ENCODE measurements around the gene DDX54.

The DDX54 gene

GRCh38 chr12:113116875-113117274, 68.4 kb downstream of the DDX54 start:
- peak in 1 of 2 donors; percentile 24 for DNase-seq

- DNase-seq: no peak
These were observed 69.7 kb downstream of the DDX54 start for GRCh38 chr12:113115455-113116126.

DNA sequence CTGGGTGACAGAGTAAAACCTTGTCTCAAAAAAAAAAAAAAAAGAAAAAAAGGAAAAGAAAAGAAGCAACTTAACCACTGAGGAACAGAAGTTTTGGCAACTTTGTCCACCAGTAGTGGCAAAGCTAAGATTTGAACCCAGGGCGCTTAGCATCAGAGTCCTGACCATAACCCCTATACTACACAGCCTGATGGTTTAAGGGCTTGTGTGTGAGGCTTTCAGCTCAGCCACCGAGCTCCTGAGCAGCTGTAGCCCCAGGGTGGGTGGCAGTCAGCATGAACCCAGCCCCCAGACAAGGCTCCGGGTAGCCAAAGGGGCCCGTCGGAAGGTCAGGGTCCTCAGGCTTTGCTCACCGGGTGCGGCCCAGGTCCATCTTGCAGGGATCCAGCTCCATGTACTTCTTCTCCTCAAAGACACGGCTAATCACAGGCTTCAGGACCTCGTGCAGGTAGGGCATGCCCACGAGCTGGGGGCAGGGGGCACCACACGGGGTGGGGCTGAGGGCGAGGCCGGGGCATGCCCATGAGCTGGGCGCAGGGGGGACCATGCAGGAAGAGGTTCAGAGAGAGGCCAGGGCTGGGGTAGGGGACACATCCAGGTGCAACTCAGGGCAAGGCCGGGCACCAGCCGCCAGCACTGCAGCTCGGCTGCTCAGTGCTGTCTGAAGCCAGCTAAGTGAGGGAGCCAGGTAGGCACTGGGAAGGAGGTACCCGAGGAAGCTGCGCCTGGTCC, 70.7 kb downstream of the DDX54 start:
- no peak for DNase-seq

DNA sequence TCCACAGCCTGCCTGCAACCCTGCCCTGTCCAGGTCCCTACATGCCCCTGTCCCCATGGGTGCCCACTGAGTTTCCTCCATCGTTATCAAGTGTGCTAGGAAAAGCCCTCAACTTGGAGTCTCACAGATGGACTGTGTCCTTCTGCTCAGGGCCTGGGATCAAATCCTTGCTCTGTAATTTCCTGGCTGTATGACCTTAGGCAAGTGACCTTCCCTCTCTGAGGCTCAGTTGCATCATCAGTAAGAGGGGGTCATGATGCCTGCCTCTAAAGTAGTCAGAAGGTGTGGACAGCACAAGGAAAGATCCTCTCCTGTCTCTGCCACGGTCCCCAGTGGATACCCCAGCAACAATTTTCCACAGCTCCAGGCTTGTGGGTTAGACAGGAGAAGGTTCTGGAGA, 71.9 kb downstream of the DDX54 start:
- no peak for DNase-seq

- DNase-seq: no peak
These were observed 73.0 kb downstream of the DDX54 start for GRCh38 chr12:113112043-113112899.

- DNase-seq: no peak
These were observed 74.0 kb downstream of the DDX54 start for GRCh38 chr12:113111247-113111646.

GRCh38 chr12:113109872-113110599, 75.2 kb downstream of the DDX54 start:
- DNase-seq: no peak

- no peak for DNase-seq
These were observed 75.9 kb downstream of the DDX54 start for GRCh38 chr12:113109360-113109759.

GRCh38 chr12:113108308-113108707, 77.0 kb downstream of the DDX54 start:
- no peak for DNase-seq

Data from hippocampal formation (tissue), 2 donors.